HG03354 (cell line): ENCODE results near the gene STAMBPL1.

ENCODE experiments used
- ATAC-seq: cut with Tn5 transposase; IDR thresholded peaks from one replicate; pipeline ENCODE4 v1.9.1; 2021; ENCODE audit warnings: mild to moderate bottlenecking; ENCODE audit not compliant: unreplicated experiment, poor library complexity, severe bottlenecking

Gene STAMBPL1

DNA sequence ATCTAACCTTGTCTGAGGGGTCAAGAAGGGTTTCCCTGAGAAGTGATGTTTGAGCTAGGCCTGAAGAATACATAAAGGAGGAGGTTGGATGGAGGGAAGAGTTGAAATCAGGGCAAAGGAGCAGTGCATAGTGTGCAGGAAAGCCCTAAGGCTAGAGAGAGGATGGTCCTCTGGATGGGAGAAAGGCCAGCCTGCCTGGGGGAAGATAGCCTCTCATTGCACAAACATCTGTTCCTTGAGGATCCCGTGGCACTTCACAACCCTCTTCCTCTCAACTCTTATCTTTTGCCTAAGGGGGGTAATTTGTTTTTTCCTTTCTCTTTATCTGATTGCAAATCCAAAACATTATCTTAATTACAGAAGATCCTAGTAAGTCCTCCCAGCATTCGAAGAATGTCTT lies 35.7 kb downstream of the STAMBPL1 start:
- ATAC-seq: no peak

GRCh38 chr10:88916231-88916630 lies 36.2 kb downstream of the STAMBPL1 start:
- ATAC-seq: no peak

GRCh38 chr10:88916986-88917385 lies 36.9 kb downstream of the STAMBPL1 start:
- no peak for ATAC-seq

DNA sequence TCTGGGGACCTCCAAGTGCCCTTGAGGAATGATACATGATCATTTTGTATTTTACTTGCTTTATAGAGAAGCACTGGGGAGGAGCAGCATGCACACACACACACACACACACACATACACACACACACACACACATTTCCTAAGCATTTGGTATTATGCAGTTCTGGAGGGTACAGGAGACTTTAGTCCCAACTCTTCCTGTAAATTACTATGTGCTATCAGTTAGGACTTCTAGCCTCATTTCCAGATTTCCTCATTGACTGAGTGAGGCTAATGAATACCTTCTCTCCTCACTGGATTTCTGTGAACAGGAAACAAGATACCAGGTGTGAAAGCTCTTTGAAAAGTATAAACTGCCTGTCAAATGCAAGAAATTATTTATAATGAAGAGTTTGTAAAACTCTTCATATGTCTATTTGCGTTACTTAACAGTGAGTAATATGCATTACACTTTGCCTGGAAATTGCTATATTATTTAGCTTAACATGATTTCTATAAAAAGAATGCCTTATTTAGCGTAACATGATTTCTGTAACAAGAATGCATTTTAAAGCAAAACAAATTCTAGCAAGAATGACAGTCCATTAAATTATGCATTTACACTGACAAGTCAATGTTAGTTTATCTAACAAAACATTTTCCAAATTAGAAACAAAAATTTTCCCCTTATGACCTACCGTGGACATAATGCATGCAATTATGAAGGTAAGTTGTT lies 38.3 kb downstream of the STAMBPL1 start:
- ATAC-seq: no peak

GRCh38 chr10:88919041-88919440 lies 39.0 kb downstream of the STAMBPL1 start:
- ATAC-seq: no peak

DNA sequence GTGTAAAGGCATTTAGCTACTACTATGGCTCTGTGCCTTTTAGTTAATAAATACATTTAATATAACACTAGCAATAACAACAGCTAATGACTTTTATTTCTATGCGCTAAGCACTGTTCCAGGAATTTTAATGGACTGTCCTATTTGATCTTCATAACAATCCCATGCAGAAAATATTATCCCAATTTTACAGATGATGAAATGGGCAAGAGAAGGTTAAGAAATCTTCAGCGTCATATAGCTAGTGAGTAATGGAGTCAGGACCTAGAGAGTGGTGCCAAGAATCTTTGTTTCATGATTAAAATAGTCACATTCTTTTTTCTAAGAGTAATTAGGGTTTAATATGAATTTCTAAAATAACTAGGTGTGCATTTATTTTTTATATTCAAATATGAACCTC lies 40.2 kb downstream of the STAMBPL1 start:
- ATAC-seq: no peak

DNA sequence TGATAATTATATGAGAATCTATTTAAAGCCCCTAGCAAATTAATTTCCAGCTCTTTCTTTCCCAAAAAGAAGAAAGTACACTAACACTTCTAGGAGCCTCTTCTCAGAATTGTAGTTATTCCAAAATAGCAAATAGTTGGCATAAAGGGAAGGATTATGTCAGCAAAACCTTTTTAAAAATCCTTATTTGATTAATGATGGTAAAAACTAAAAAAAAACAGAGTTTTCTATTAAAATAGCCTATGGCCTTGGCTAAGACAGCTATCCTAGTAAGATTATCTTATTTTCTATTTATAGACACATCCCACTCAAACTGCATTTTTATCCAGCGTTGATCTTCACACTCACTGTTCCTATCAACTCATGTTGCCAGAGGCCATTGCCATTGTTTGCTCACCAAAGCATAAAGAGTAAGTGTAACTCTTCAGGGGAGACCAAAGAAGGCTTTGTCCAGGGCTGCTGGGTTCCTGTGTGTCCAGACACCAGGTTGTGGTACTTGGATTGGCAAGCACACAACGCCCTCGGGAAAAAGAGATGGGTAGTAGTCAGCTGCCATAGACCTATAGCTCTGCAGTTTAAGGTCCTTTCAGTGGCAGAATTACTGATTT lies 41.0 kb downstream of the STAMBPL1 start:
- no peak for ATAC-seq

DNA sequence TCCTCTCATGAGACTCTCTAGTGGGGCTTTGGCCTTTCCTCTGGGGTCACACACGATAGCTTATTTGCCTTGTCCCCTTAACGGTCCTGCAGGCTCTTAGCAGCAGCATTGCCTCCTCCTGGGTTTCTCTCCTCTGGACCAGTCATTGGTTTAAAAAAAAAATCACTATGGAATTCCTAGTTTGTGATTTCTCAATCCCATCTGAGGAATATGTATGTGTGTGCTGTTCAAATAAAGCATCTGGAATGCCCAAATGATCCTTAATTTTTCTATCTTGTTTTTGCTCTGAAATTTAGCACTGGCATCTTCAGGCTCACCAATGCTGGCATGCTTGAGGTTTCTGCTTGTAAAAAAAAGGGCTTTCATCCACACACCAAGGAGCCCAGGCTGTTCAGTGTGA lies 42.0 kb downstream of the STAMBPL1 start:
- ATAC-seq: no peak

DNA sequence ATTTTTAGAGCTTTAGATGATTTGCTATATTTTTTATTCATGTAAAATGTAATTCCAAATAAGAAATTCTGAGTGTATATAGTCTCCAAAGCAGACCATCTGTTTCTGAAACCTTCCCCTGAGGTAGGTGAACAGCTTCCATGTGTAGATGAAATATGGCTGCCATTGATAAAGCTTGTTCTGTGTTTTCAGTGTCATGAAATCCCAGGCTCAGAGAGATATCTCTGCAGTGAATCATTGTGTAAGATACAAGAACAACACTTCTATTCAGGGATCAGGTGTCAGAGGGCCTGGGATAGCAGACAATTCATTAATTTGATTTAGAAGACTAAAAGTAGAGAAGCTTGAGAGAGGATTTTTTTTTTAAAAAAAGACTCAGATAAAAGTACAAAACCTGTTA lies 43.5 kb downstream of the STAMBPL1 start:
- ATAC-seq: no peak

GRCh38 chr10:88926566-88927415 lies 46.7 kb downstream of the STAMBPL1 start:
- no peak for ATAC-seq

DNA sequence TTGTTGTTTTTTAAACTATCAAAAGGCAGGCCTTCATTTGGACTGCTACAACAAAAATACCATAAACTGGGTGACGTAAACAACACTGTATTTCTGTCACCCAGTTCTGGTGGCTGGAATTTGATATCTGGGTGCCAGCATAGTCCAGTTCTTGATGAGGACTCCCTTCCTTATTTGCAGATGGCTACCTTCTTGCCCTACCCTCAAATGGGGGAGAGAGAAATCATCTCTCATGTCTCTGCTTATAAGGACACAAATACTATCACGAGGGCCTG lies 47.3 kb downstream of the STAMBPL1 start:
- no peak for ATAC-seq

GRCh38 chr10:88928254-88928653 lies 48.2 kb downstream of the STAMBPL1 start:
- ATAC-seq: no peak

- ATAC-seq: no peak
These were observed 51.5 kb downstream of the STAMBPL1 start for GRCh38 chr10:88931548-88931947.

GRCh38 chr10:88932029-88932428 lies 52.0 kb downstream of the STAMBPL1 start:
- ATAC-seq: peak; percentile 2

- peak; percentile 64 for ATAC-seq
These were observed 52.7 kb downstream of the STAMBPL1 start for GRCh38 chr10:88932539-88933256.

GRCh38 chr10:88933564-88933963 lies 53.5 kb downstream of the STAMBPL1 start:
- no peak for ATAC-seq

GRCh38 chr10:88934900-88935672 lies 55.0 kb downstream of the STAMBPL1 start:
- peak; percentile 60 for ATAC-seq

DNA sequence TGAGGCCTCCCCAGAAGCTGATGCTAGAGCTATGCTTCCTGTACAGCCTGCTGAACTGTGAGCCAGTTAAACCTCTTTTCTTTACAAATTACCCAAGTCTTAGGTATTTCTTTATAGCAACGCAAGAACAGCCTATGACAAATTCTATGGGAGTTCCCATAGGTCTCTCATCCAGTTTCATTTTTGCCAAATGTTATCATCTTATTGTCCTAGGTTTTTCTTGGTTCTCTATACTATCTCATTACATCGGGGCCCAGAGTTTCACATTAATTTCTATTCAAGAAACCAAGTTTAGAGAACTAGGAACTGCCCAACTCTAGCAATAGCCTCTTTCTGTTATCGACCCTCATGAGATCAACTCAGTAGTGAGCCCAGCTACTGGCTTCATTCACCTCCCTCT lies 56.6 kb downstream of the STAMBPL1 start:
- no peak for ATAC-seq

- no peak for ATAC-seq
These were observed 58.0 kb downstream of the STAMBPL1 start for GRCh38 chr10:88938039-88938438.

GRCh38 chr10:88938938-88939337 lies 58.9 kb downstream of the STAMBPL1 start:
- no peak for ATAC-seq
